T-helper 17 cell (primary cell): ENCODE data around the gene NBPF26. TPM values are rescaled to one million over a fixed set of nuclear protein-coding genes. Genes with fewer than 3 reads are reported as not detected.

Experiments used
- total RNA-seq, 4 donors: library from RNA in 2 of 4; stranded (reverse) in 2 of 4; gene quantifications; one replicate each; pipeline ENCODE4 v1.2.3 and lab custom pipeline; 2022 to 2026

NBPF26 gene
- total RNA-seq, 2 donors from 2014 or later, result 23.9 to 36.3 TPM

Other genes with a start within 250 kb of the NBPF26 start
- gene PPIAL4A, start 165.8 kb downstream of the NBPF26 start, total RNA-seq, result not detected